HG02981 (cell line): ENCODE measurements around the gene GNPTG.

ENCODE experiments used
- ATAC-seq: cut with Tn5 transposase; IDR thresholded peaks from one replicate; pipeline ENCODE4 v1.9.1; 2021; ENCODE audit warnings: mild to moderate bottlenecking, moderate library complexity; ENCODE audit not compliant: unreplicated experiment

The GNPTG gene

GRCh38 chr16:1333149-1333812, 18.4 kb upstream of the GNPTG start, which contains the start of gene BAIAP3:
BAIAP3 (plus strand) TSS chr16:1333645; CDS start chr16:1338550, 4,905 bp downstream.
- no peak for ATAC-seq

- ATAC-seq = no peak
Observed at GRCh38 chr16:1333854-1334700, 17.7 kb upstream of the GNPTG start.

DNA sequence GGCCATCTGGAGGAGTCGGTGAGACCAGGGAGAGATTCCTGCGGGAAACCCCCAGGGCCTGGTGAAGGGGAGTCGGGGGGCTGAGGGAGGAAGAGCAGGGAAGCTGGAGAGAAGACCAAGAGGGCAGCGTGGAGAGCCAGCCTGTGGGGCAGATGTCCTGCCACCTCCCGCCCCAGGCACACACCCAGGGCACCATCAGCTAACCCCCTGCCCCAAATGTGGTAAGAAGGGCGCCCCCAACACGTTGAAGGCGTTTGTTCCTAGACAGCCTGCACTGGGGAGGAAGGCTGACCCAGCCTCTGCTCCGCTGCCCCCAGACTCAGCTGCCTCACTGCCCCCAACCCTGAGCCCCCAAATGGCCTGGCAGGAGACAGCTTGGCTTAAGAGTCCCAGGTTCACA, 17.0 kb upstream of the GNPTG start:
- ATAC-seq = no peak

DNA sequence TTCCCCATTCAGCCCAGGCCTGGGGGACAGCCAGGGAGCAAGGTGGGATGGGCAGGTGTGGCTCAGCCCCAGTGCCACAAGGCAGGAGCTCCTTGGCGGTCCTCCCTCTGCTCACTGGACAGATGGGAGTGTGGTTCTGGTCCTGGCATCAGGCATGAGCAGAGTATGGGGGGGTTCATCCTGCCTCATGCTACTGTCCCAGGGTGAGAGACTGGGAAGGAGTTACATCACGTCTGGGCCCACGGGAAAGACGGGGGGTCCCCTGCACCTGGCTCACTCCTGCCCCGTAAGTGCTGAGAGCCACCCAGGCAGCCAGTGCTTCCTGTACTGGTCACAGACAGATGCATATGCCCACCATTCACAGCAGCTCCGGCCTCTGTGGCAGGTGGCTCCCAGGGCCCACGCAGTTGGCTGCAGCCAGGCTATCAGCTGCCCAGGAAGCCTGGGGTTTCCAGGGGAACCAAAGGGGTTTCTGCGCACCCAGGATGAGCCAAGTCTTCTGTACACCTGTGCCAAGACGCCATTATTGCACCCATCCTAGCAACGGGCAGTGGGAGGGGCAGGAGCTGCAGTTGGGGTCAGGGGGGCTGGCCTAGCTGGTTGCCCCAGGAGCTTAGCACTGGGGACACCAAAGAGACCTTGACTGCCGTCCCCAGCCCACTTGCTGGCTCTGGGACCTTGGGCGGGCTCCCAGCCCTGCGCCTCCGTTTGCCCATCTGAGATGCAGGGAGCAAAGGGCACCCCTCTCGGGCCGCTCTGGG, 16.3 kb upstream of the GNPTG start:
- ATAC-seq = no peak

DNA sequence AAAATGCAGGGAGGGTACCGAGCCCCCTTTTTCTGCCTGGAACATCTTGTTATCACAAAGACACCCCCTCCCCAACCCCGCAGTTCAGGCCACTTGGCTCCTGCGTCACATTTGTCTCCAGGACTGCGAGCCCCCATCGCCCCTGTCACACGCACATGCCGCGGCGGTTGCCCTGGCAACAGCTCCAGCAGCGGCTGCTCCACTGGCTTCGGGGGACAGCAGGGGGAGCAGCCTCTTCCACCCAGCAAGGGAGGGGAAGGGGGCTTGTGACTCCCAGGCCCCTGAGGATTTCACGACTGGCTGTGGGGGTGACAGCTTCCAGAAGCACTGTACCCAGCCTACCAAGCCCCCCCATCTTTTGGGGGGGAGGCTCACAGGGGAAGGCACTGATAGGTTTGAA, 15.7 kb upstream of the GNPTG start:
- ATAC-seq = no peak

DNA sequence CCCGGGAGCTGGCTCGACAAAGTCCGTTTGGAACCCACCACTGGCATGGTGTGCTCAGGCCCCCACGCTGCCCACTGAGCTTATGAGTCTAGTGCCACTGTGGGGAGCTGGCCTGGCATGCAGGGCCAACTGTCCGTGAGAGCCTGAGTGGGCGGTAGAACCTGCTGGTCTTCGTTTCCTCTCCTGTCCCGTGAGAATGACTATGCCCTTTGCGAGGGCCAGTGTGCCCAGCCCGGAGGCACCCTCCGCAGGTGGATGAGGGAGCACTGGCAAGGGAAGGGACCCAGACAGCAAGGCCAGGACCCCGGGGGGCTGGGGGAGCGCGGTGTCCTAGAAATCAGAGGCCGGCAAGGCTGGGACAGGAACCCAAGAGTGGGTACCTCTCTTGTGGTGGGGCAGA, 15.1 kb upstream of the GNPTG start:
- ATAC-seq = no peak

- ATAC-seq = no peak
Observed at GRCh38 chr16:1337486-1337885, 14.2 kb upstream of the GNPTG start.

DNA sequence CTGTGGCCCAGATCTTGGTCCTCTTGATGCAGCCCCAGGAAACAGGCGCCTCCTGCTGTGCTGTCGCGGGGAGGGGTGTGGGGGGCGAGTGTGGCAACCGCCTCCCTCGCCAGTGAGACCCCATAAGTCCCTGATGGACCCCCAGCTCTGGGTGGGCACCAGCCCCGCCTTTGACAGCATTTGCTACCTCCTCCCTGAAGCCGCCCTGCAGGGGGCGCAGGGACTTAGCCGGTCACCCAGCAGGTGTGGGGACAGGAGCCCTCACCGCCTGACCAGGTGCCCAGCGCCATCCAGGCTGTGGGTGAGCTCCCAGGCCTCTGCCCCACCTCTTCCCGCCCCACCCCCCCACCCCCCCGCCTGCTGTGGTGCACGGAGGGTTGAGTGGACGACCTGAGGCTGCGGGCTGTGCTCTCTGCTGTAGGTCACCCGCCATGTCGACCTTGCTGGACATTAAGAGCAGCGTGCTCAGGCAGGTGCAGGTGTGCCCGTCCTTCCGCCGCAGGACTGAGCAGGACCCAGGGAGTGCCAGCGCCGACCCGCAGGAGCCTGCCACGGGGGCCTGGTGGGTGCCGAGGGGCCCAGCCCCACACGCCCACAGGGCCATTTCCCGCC, 13.5 kb upstream of the GNPTG start:
- no peak for ATAC-seq

DNA sequence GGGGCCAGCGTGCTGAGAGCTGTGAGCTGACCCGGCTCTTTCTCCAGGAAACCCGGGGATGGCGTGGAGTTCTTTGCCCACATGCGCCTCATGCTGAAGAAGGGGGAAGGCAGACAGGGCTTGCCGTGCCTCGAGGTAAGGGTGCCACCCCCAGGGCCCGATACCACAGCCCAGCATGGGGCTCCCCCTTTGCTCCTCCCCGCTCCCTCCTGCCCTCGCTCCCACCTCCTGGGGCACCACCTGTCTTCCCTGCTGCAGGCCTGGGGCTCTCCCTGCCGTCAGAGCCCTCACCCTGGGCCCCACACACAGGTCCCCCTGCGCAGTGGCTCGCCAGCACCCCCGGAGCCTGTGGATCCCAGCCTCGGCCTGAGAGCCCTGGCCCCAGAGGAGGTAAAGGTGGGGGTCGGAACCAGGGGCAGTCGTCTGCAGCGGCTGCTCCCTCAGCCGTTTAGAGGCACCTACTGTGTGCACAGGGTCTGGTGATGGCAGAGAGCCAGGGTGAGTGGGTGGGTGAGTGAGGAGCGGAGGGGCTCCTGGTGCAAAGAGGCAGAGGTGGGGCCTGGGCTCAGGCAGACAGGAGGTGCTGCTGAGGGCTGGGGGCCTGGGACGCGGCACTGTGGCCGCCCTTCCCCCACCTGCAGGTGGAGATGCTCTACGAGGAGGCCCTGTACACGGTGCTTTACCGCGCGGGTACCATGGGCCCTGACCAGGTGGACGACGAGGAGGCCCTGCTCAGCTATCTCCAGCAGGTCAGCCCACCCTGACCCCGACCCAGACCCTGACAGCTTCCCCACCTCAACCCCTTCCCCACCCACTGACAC, 12.7 kb upstream of the GNPTG start:
- ATAC-seq = no peak

DNA sequence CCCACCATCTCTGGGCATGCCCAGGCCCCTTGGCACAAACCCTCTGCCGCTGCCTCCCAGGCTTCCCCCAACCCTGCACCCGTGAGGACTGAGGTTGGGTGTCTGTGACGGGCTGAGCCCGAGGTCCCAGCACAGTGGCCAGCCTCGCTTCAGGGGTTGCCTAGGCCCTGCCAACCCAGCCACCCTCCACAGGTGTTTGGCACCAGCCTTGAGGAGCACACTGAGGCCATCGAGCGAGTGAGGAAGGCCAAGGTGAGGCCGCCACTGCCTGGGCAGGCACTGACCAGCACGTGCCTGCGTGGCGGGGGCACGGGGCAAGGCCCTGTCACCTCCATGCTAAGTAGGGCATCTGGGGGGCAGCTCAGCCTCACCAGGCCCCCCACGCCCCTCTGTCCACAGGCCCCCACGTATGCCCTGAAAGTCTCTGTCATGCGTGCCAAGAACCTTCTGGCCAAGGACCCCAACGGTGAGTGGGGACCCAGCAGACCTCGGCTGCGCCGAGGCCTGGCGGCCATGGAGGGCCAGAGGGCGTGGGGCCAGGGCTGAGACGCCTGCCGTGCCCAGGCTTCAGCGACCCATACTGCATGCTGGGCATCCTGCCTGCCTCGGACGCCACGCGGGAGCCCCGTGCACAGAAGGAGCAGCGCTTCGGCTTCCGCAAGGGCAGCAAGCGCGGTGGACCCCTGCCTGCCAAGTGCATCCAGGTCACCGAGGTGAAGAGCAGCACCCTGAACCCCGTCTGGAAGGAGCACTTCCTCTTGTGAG, 10.8 kb upstream of the GNPTG start:
- ATAC-seq = no peak

GRCh38 chr16:1341495-1342420, 10.0 kb upstream of the GNPTG start:
- no peak for ATAC-seq

GRCh38 chr16:1342526-1343427, 9.0 kb upstream of the GNPTG start:
- peak; percentile 86 for ATAC-seq

GRCh38 chr16:1343428-1344242, 8.1 kb upstream of the GNPTG start:
- no peak for ATAC-seq

GRCh38 chr16:1344499-1344898, 7.2 kb upstream of the GNPTG start:
- no peak for ATAC-seq

- ATAC-seq = no peak
Observed at GRCh38 chr16:1345087-1345486, 6.6 kb upstream of the GNPTG start.

DNA sequence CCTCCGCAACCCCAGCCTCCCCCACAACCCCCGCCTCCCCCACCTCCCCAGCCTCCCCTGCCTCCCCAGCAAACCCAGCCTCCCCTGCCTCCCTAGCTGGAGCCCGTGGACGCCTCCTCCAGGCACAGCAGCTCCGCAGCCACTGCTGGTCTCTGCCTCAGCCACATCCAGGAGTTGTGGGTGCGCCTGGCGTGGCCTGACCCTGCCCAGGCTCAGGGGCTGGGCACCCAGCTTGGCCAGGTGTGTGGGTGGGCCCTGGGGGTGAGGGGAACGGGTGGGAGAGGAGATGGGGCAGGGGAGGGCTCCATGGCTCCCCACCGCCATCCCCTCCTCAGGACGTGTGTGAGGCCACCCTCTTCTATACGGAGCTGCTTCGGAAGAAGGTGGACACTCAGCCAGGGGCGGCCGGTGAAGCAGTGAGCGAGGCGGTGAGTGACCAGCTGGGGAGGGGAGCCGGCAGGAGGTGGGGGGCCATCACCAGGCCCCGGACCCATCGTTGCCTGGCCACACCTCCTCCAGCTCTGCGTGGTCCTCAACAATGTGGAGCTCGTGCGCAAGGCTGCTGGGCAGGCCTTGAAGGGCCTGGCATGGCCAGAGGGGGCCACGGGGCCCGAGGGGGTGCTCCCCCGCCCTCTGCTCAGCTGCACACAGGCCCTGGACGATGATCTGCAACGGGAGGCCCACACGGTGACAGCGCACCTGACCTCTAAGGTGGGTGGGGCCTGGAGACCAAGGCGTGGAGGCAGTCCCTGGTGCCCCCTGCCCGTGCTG, 5.9 kb upstream of the GNPTG start:
- ATAC-seq = no peak
